DMS114 treated with DMSO at 0.1 percent for 48 hours (cell line): ENCODE data around the gene SH3BP4.

ENCODE experiments used
- DNase-seq: peaks from one replicate; lab custom pipeline; 2025; ENCODE audit not compliant: unreplicated experiment; lab: John Stamatoyannopoulos, UW

SH3BP4 gene

DNA sequence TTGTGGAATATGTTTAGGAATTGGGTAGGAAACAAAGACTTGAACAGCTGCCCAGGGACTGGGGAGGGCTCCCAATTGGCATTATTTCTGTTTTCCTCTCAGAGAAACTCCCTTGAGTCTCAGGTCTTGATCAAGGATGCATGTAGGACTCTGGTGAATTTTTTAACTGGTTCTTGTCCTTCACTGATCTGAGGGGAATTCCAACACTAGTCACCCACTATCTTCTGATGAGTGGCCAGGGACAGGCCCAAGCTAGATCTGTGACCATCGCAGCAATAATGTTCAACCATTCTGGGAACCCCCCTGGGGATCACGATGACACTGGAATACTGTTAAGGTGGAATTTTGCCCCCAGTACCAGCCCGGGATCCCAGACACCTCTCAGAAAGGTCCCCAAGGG, 132.0 kb downstream of the SH3BP4 start:
- DNase-seq, result no peak

DNA sequence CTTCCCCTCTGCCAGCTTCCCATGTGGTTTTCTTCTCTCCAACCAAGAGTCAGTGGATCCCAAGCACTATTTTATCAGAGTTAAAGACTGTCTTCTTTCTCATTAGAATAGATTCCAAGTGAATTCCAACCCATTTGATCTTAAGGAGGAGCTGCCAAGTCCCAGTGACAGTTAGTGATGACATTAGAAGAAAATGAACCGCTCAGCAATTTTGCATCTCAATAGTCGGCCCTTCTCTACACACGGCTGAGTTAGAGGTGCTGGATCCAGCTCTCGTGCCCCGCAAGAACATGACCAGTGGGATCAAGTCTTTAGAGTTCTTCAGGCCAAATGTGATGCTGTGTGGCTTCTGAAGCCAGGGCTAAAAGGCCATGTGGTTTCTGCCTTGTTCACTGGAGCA, 132.6 kb downstream of the SH3BP4 start:
- DNase-seq, result no peak

- DNase-seq, result no peak
Observed at GRCh38 chr2:235085476-235085875, 133.7 kb downstream of the SH3BP4 start.

DNA sequence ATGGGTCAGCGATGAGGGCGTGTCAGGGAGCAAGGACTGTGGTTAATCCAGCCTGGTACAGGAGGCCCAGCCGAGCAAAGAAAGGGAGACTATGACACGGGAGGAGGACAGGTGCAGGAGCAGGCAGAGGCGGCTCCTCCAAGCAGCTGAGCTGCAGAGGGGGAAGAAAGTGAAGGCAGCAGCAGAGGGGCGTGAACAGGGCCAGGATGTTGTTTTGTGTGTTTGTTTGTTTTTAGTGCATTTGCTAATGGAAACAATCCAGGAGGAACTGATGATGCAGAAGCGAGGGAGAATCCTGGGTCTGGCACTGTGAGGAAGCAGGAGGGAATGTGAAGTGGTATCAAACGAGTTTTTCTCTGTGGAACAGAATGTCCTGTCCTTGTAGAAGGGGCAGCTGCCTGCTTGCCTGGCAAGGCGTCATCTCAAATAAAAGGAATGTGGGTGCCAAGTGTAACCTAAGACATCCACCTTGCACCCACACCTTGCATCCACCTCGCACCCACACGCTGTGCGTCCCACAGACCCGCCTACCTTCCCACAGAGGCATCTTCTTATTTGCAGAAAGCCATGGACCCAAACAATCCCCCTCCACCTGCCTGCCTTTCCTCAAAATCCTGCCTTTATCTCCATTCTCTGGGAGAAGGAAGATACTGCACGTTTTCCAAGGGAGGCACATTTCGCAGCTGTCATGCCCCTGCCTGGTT, 134.8 kb downstream of the SH3BP4 start:
- DNase-seq, result no peak

DNA sequence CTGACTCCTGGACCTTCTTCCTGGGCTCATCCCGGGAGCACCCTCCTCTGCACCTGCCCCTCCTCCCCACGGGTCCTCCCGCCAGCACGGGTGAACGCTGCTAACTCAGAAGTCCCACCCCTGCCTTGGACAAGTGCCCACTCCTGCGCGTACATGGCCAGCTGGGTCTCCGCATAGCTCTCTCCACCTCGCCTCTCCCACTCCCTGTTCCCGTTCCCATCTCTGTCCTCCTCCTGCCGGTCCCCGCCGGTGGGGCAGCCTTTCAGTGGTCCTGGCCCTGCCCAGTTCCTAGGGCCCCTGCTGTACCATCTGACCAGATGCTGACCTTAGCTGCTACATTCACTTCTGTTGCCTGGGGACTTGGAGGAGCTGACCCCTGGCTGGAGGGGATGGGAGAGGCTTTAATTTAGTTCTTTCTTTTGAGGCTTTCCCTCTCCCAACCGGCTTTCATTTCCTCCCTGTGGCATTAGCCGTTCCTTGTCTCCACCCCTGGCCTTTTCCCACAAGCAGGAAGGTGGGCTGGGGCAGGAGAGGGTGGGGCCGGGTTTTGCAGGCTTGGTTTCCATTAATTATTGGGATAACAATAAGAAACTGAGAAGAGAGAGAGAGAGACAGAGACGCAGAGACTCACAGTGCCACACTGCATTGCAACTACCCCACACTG, 136.1 kb downstream of the SH3BP4 start:
- DNase-seq, result no peak

GRCh38 chr2:235088496-235088921, 136.7 kb downstream of the SH3BP4 start:
- DNase-seq, result no peak

- no peak for DNase-seq
Observed at GRCh38 chr2:235091421-235091820, 139.6 kb downstream of the SH3BP4 start.

- DNase-seq, result no peak
Observed at GRCh38 chr2:235091983-235092382, 140.2 kb downstream of the SH3BP4 start.

DNA sequence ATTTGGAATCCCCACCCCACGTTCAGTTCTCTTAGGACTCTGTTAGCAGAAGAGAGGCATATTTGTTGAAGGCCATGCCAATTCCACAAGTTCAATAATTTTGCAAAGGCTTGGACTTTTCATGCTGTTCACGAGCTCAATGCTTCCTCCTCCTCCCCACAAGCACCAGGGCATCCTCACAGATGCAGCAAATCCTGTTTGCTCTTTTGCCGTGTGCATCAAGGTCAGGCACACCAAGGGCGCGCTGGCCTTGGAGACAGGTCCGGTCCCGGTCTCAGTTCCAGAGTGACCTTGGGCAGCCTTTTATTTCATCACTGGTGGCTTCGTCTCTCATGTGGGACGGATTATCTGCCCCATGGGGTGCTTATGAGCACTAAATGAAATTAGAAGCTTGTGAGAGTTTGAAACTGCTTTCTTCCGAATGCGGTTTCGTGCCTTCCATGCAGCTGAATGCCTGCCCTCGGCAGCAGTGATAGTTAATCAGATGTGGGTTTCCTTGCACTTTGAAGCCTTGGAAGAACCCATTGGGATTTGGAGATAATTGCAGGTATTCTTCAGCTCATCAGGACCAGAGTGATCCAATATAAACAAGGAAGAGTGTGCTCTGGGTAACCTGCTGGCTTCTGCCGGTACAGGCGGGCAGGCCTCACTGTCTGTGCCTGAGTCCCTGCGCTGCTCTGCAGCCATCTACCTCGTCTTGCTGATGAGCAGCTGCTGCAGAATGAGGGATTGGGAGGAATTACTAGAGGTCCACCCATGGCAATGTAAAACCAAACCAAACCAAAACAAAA, 140.8 kb downstream of the SH3BP4 start:
- DNase-seq, result no peak

- no peak for DNase-seq
Observed at GRCh38 chr2:235094457-235094856, 142.6 kb downstream of the SH3BP4 start.

GRCh38 chr2:235095569-235095968, 143.8 kb downstream of the SH3BP4 start:
- DNase-seq, result no peak

GRCh38 chr2:235096447-235096846, 144.6 kb downstream of the SH3BP4 start:
- DNase-seq, result no peak

GRCh38 chr2:235097196-235097595, 145.4 kb downstream of the SH3BP4 start:
- DNase-seq, result no peak

DNA sequence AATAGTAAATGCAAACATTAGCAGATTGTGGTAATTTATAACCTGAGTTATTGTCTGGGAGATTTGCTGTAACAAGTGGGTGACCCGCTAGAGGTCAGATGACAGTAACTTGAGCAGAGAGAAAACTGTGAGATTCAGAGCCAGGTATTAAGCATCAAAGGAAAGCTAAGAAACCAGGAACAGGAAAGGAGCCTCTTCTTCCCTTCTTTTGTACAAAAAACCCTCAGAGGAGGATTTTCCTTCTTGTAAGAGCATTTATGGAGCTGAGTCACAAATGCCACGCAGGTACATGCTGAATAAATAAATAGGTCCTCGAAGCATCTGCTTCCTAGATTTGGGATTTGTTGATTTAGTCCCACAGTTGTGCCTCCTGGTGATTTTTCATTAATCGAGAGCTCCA, 146.5 kb downstream of the SH3BP4 start:
- DNase-seq, result no peak

DNA sequence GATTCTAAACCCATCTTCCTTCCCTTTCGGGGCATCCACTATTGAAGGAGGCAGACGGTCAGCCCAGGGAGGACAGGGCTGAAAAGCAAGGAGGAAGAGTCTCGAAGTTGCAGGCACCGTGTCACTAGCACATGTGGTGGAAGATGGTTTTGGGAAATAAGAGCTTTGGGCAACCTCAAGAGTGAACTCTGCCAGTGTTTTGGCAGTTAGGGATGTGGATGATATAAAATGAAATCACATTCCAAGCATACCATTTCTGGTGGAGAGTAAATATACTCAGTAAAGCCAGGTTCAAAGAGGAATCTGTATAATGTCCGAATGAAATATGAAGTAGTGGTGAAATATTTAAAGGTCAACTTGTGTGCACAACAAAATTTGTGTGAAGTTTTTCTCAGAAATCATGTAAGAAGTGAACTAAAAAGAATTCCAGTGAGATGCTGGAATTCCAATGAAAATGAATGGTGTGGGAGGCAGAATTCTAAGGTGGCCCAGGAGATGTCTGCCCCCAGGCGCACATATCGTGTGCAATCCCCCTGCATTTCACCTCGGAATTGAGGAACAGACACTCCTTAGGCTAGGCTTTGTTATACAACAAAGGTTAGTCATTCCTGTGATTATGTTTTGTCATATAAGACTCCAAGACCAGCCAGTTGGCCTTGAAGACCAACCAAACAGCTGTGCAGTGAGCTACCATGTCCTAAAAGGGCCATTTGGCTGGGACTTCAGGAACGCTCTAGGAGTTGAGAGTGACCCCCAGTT, 147.1 kb downstream of the SH3BP4 start:
- DNase-seq, result no peak

DNA sequence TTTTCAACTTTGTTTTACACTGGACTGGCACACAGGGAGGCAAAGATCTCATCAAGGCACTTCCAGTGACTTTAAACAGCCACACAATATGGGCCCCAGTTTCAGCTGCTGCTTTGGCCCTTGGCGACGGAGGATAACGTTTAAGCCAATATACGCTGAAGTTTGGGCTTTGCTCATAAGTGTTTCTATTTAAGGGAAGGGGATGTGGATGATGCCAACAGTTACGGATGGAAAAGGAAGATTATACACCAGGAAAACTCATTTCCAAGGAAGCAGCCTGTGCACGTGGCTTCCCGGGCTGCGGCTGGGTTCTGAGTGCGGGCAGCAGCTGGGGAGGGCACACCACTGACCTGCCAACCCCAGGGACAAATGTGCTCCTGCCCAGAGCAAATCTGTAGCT, 151.1 kb downstream of the SH3BP4 start:
- no peak for DNase-seq
